Measurements from ENCODE around the gene DNM3. TPM values are rescaled to one million over a fixed set of nuclear protein-coding genes. Genes with fewer than 3 reads are reported as not detected.

Gene DNM3
- total RNA-seq, 1 experiment from 2014 or later = 0.11 TPM

DNA sequence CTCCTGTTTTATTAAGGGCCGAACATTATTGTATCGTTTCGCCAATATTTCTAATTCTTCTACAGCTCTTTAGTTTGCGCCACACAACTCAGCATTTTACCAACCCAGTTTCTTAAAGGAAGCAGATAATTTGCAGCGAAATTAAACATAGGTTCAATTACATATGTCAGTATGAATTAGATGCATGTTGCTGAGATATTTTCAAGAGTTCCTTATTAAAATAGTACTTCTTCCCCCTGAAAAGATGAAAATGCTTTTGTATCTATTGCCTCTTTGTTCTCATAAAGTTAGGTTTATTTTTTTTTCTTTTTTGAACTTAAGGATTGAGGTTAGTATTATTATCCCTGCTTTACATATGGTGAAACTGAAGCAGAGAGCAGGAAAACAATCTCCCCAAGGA, 395.7 kb downstream of the DNM3 start:
- ChIA-PET CTCF (no interaction called here), POLR2A (no interaction called here)
- Mint-ChIP-seq H3K9me3 (ENCODE audit: unreplicated experiment) (peaks cover 1% of the 10 kb centered on the region), H3K36me3 (ENCODE audit: insufficient read depth, unreplicated experiment) (no peaks in the 10 kb centered on the region), H3K27me3 (ENCODE audit: insufficient read depth, unreplicated experiment) (no peaks in the 10 kb centered on the region), H3K4me3 (ENCODE audit: unreplicated experiment) (no peak overlapping the region), H3K4me1 (ENCODE audit: low read depth, unreplicated experiment) (no peaks in the 10 kb centered on the region), H3K27ac (ENCODE audit: unreplicated experiment) (no peak overlapping the region)
- intact Hi-C loops (cut with micrococcal nuclease; ENCODE audit: unreplicated experiment) = no loop called here
- TF ChIP-seq, protein P1, sequence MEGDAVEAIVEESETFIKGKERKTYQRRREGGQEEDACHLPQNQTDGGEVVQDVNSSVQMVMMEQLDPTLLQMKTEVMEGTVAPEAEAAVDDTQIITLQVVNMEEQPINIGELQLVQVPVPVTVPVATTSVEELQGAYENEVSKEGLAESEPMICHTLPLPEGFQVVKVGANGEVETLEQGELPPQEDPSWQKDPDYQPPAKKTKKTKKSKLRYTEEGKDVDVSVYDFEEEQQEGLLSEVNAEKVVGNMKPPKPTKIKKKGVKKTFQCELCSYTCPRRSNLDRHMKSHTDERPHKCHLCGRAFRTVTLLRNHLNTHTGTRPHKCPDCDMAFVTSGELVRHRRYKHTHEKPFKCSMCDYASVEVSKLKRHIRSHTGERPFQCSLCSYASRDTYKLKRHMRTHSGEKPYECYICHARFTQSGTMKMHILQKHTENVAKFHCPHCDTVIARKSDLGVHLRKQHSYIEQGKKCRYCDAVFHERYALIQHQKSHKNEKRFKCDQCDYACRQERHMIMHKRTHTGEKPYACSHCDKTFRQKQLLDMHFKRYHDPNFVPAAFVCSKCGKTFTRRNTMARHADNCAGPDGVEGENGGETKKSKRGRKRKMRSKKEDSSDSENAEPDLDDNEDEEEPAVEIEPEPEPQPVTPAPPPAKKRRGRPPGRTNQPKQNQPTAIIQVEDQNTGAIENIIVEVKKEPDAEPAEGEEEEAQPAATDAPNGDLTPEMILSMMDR (IDR thresholded peaks at IDR 0.05; ENCODE audit: insufficient read depth in 1 of 2, low read depth in 1 of 2, low read length in 1 of 2, severe bottlenecking in 1 of 2, unreplicated experiment in 1 of 2) = no peak
- DNase-seq = no peak
- H3K36me3 ChIP-seq (ENCODE audit: control insufficient read depth, insufficient read depth, low read length) = no peaks in the 10 kb centered on the region
- no peaks in the 10 kb centered on the region for H3K27me3 ChIP-seq (replicated peaks; ENCODE audit: control insufficient read depth, insufficient read depth, low read length)
- BruUV-seq (replicated peaks) = no TSS peak
- H3K9me3 ChIP-seq = no peaks in the 10 kb centered on the region
- H3K4me1 ChIP-seq = no peaks in the 10 kb centered on the region
- no peak overlapping the region for H3K4me3 ChIP-seq (ENCODE audit: low read depth, low read length)

DNA sequence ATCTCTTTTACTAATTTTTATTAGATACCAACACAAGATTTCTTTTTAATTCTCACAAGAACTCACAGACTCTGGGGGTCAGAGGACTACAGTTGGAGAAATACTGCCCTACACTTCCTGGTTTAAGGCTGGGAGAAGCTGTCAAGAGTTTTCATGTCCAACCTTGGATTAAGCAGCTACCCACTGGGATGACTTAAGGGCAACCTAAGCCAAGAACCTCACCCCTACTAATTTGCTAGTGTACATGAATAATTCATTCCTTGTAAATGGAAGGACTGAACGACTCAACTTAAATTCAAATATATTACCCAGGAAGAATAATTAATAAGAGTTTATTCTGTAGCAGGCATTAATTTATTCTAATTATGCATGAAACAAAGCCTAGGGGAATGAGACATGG, 396.9 kb downstream of the DNM3 start:
- Histone ChIP-seq H3K4me3 (ENCODE audit: low read depth, low read length) (no peak overlapping the region), H3K4me1 (no peaks in the 10 kb centered on the region), H3K9me3 (no peaks in the 10 kb centered on the region), H3K27me3 (replicated peaks; ENCODE audit: control insufficient read depth, insufficient read depth, low read length) (no peaks in the 10 kb centered on the region), H3K36me3 (ENCODE audit: control insufficient read depth, insufficient read depth, low read length) (no peaks in the 10 kb centered on the region)
- Mint-ChIP-seq H3K9me3 (ENCODE audit: unreplicated experiment) (no peaks in the 10 kb centered on the region), H3K27ac (ENCODE audit: unreplicated experiment) (no peak overlapping the region), H3K4me3 (ENCODE audit: unreplicated experiment) (no peak overlapping the region), H3K27me3 (ENCODE audit: insufficient read depth, unreplicated experiment) (no peaks in the 10 kb centered on the region), H3K36me3 (ENCODE audit: insufficient read depth, unreplicated experiment) (no peaks in the 10 kb centered on the region), H3K4me1 (ENCODE audit: low read depth, unreplicated experiment) (no peaks in the 10 kb centered on the region)
- no peak for DNase-seq
- POLR2A ChIA-PET = no interaction called here
- TF ChIP-seq, protein P1 (IDR thresholded peaks at IDR 0.05; ENCODE audit: insufficient read depth in 1 of 2, low read depth in 1 of 2, low read length in 1 of 2, severe bottlenecking in 1 of 2, unreplicated experiment in 1 of 2) = no peak
- intact Hi-C loops (cut with micrococcal nuclease; ENCODE audit: unreplicated experiment) = no loop called here
- no TSS peak for BruUV-seq (replicated peaks)
- CTCF ChIA-PET = no interaction called here

DNA sequence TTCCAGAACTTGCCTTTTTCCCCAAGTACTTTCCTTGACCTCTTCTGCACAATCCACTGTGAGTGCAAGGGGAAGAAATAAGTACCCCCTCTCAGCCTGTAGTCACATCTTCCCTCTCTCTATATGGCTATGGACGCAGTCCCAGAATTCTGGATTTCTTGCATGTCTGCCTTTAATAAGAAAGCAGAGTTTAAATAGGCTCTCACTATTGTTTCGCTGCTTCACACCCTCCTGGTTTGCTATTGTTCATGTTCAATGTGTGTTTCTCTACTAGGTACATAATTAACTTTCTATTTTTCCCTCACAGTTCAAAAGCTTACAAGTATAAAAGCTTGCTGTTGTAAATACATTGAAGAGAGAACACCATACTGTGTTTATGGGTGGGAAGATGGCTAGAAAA, 397.7 kb downstream of the DNM3 start:
- ChIA-PET CTCF (no interaction called here), POLR2A (no interaction called here)
- DNase-seq = no peak
- BruUV-seq (replicated peaks) = no TSS peak
- H3K27ac Mint-ChIP-seq (ENCODE audit: unreplicated experiment) = no peak overlapping the region
- no peaks in the 10 kb centered on the region for H3K9me3 Mint-ChIP-seq (ENCODE audit: unreplicated experiment)
- H3K27me3 Mint-ChIP-seq (ENCODE audit: insufficient read depth, unreplicated experiment) = no peaks in the 10 kb centered on the region
- no peaks in the 10 kb centered on the region for H3K4me1 ChIP-seq
- no peaks in the 10 kb centered on the region for H3K36me3 ChIP-seq (ENCODE audit: control insufficient read depth, insufficient read depth, low read length)
- H3K27me3 ChIP-seq (replicated peaks; ENCODE audit: control insufficient read depth, insufficient read depth, low read length) = no peaks in the 10 kb centered on the region
- no peaks in the 10 kb centered on the region for H3K4me1 Mint-ChIP-seq (ENCODE audit: low read depth, unreplicated experiment)
- H3K36me3 Mint-ChIP-seq (ENCODE audit: insufficient read depth, unreplicated experiment) = no peaks in the 10 kb centered on the region
- no peak overlapping the region for H3K4me3 ChIP-seq (ENCODE audit: low read depth, low read length)
- intact Hi-C loops (cut with micrococcal nuclease; ENCODE audit: unreplicated experiment) = no loop called here
- H3K4me3 Mint-ChIP-seq (ENCODE audit: unreplicated experiment) = no peak overlapping the region
- TF ChIP-seq, protein P1 (IDR thresholded peaks at IDR 0.05; ENCODE audit: insufficient read depth in 1 of 2, low read depth in 1 of 2, low read length in 1 of 2, severe bottlenecking in 1 of 2, unreplicated experiment in 1 of 2) = no peak
- no peaks in the 10 kb centered on the region for H3K9me3 ChIP-seq

All from Caco-2 (cell line).